H54 (cell line): ENCODE data around the gene MARCKSL1.
"Not testable (repeated sequence)": the region's sequence is repeated elsewhere in the genome, so short reads cannot be mapped to it uniquely, and the experiment has no call there.

Experiments
- DNase-seq: peaks from one replicate; pipeline ENCODE4 v3.0.0; 2011; ENCODE audit warnings: low spot score, mixed read lengths; ENCODE audit not compliant: insufficient read length
- FAIRE-seq: peaks from 3 replicates; lab custom pipeline; 2011; peaks lifted over from hg19 to GRCh38; lab: Jason Lieb, UNC
- POLR2A ChIP-seq: IDR thresholded peaks from 2 replicates; pipeline ENCODE4 v1.6.1; 2011; ENCODE audit warnings: low read depth, mild to moderate bottlenecking, low read length

Gene MARCKSL1

DNA sequence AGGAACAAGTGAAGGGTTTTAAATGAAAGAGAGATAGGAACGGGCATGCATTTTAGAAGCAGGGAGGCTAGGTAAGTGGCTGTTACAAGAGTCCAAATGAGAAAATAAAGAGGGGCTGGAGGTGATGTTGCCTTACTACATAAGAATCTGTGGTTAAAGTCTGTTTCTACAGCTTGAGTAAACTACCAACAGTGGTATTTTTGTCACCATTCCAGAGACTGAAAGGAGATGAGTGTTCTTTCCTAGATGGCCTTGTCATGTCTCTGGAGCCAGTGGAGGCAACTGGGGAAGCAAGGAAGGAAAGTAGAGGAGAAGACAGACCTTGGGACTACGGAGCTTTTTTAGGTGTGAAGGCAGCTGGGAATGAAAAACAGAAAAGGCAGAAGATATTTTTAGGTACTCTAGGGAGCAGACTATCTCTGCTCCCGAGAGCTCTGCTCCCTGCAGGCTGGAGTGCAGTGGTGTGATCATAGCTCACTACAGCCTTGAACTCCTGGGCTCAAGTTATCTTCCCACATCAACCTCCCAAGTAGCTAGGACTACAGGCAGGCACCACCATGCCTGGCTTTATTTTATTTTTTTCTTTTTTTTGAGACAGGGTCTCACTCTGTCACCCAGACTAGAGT, 31.9 kb downstream of the MARCKSL1 start:
- no peak for TF ChIP-seq POLR2A
- DNase-seq, result no peak
- FAIRE-seq, result no peak

DNA sequence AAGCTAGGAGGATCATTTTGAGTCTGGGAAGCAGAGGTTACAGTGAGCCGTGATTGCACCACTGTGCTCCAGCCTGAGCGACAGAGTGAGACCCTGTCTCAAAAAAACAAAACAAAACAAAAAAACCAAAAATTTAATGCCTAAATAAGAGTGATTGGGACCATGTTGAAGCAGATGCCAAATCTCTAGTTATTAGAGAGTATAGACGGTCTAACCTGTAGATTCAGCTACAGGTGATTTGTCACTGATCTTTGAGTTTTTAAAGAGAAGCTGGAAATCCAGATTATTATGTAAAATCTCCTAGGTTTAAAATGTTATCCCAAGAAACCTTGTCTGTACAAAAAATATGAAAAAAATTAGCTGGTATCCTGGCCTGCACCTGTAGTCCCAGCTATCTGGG, 32.7 kb downstream of the MARCKSL1 start:
- FAIRE-seq, result no peak
- TF ChIP-seq POLR2A, result no peak
- DNase-seq, result no peak

DNA sequence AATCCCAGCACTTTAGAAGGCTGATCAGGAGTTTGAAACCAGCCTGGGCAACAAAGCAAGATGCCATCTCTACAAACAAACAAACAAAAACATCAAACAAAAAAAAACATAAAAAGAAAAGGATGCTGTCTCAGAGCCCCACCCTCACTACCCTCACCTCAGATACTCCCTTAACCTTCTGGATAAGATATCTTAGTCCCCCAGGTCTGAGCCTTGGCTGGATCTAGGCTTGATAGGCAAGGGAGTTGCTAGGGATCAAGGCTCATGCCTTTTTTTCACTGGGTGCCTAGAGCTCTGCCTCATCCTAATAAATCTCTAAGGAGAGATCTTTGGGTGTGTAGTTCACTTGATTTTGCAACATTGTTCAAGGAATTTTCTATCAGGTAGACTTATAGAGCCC, 36.7 kb downstream of the MARCKSL1 start:
- FAIRE-seq (no peak), DNase-seq (no peak)
- no peak for TF ChIP-seq POLR2A

DNA sequence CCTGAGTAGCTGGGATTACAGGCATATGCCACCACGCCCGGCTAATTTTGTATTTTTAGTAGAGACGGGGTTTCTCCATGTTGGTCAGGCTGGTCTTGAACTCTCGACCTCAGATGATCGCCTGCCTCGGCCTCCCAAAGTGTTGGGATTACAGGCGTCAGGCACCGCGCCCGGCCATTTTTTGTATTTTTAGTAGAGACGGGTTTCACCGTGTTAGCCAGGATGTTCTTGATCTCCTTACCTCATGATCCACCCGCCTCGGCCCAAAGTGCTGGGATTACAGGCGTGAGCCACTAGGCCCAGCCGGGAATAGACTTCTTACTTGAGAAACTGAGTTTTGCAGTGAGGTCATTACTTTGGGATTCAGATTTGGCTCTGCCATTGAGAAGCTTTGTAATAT, 37.8 kb downstream of the MARCKSL1 start:
- not testable (repeated sequence) for DNase-seq

DNA sequence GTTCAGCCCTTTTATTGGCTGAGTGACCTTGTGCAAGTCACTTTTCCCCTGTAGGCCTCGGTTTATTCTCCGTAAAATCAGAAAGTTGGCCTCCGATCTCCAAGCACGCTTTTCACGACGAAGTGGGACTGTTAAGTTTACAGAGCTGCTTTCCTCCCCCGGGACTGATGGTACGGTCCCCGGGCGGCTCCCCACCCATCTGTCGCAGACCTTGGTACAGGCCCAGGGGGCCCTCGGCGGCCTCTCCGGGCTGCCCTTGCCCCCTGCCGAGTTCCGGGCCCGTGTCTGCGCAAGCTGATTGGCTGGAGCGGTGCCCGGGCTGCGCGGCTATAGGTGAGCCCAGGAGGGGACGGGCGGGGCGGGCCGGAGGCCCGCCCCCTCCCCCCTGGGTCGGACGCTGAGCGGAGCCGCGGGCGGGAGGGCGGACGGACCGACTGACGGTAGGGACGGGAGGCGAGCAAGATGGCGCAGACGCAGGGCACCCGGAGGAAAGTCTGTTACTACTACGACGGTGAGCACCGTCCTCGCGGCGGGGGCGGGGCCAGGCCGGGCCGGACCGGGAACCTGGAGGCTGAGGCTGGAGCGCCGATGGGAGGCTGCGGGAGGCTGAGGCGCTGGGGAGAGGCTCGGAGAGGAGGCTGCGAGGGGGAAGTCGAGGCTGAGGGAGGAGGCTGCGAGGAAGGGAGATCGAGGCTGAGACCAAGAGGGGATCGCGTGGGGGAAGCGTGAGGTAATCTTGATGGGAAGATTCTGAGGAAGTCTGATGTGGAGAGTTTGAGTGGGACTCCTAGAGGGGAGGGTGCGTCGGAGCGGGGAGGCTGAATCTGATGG, 44.1 kb downstream of the MARCKSL1 start, which contains the start of gene HDAC1:
Gene HDAC1 (plus strand): TSS at position 376 of the 831 bp plus-strand sequence. CDS start 87 bp downstream, at position 463.
- FAIRE-seq (no peak), DNase-seq (peak; percentile 96)
- TF ChIP-seq POLR2A, result peak; percentile 85

More for the DNA sequence above, 37.8 kb downstream of the MARCKSL1 start:
- FAIRE-seq, result not testable (repeated sequence)

DNA sequence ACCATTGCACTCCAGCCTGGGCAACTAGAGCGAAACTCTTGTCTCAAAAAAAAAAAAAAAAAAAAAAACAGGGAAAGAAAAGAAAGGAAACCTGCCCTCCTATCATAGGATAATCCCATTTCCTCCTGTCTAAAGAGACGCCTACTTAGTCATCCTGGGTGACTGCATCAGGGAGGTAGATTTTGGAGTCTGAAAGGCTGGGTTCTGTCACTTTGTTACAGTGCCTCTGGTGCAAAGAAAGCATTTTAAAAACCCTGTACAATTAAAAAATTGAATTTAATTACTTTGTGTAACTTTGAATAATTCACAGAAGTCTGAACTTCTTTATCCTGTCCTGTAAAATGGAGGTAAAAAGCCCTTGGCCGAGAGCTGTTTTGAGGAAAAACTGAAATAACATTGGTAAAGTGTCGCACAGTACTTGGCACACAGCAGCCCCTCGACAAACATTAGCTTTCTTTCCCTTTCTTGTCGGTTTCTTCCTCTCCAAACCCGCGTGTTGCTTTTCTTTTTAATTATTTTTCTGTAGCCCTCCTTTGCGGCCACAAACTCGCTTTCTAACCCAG, 44.8 kb downstream of the MARCKSL1 start:
- no peak for TF ChIP-seq POLR2A
- FAIRE-seq, result no peak
- DNase-seq, result peak; percentile 75

DNA sequence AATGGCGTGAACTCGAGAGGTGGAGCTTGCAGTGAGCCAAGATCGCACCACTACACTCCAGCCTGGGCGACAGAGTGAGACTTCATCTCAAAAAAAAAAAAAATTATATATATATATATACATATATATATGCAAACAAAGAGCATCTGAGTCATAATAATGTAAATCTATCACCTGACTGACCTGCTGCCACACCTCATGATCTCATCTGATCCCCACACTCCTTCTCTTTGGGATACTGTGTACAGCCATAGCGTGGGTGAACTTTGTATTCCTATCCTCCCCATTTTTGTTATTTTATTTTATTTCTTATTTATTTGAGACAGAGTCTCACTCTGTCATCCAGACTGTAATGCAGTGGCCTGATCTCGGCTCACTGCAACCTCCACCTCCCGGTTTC, 46.8 kb downstream of the MARCKSL1 start:
- FAIRE-seq, result no peak
- no peak for TF ChIP-seq POLR2A
- no peak for DNase-seq

DNA sequence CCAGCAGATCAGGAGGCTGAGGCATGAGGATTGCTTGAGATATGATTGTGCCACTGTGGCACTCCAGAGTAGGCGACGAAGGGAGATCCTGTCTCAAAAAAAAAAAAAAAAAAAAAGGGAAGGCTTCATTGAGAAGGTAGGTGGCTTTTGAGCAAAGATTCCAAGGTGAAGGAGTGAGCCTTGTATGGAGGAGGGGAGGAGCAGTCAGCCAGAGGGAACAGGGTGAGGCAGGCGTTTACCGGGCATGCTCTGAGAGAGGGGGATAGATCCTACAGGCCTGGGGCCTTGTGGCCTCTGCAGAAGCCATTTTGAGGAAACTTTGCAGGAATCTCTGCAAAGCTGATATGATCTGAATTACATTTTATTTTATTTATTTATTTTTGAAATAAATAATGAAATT, 49.3 kb downstream of the MARCKSL1 start:
- FAIRE-seq, result no peak
- no peak for TF ChIP-seq POLR2A
- DNase-seq, result no peak

DNA sequence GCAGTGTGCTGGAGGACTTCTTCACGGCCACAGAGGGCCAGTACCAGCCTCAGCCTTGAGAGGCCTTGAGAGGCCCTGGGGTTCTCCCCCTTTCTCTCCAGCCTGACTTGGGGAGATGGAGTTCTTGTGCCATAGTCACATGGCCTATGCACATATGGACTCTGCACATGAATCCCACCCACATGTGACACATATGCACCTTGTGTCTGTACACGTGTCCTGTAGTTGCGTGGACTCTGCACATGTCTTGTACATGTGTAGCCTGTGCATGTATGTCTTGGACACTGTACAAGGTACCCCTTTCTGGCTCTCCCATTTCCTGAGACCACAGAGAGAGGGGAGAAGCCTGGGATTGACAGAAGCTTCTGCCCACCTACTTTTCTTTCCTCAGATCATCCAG, 50.4 kb downstream of the MARCKSL1 start:
- no peak for TF ChIP-seq POLR2A
- no peak for FAIRE-seq
- DNase-seq, result no peak

DNA sequence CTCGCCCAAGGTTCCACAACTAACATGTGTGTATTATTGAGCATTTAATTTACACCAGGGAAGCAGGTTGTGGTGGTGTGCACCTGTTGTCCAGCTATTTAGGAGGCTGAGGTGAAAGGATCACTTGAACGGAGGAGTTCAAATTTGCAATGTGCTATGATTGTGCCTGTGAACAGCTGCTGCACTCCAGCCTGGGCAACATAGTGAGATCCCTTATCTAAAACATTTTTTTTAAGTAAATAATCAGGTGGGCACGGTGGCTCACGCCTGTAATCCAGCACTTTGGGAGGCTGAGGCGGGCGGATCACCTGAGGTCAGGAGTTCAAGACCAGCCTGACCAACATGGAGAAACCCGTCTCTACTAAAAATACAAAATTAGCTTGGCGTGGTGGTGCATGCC, 51.3 kb downstream of the MARCKSL1 start:
- not testable (repeated sequence) for DNase-seq, FAIRE-seq
